T-helper 2 cell treated with Interferon-gamma antibody and Interleukin-4, amounts not matched to agents 5 μg/mL and 100 μg/mL, for 36 hours (primary cell): ENCODE data around the gene AP5Z1.

Experiments
- DNase-seq: peaks from one replicate; pipeline ENCODE4 v3.0.0; 2021; ENCODE audit warnings: low spot score
- H3K27ac Mint-ChIP-seq: one replicate; pipeline ENCODE4 v1.8.0; 2021; ENCODE audit warnings: mild to moderate bottlenecking, mixed read lengths
- H3K27me3 Mint-ChIP-seq: one replicate; pipeline ENCODE4 v1.8.0; 2021; ENCODE audit warnings: low read depth, mixed read lengths
- H3K36me3 Mint-ChIP-seq: one replicate; pipeline ENCODE4 v1.8.0; 2021; ENCODE audit warnings: low read depth, mixed read lengths
- H3K4me1 Mint-ChIP-seq: one replicate; pipeline ENCODE4 v1.8.0; 2021; ENCODE audit warnings: low read depth, mixed read lengths
- H3K4me3 Mint-ChIP-seq: one replicate; pipeline ENCODE4 v1.8.0; 2022; ENCODE audit warnings: mild to moderate bottlenecking, moderate library complexity, mixed read lengths
- H3K9me3 Mint-ChIP-seq: one replicate; pipeline ENCODE4 v1.8.0; 2021; ENCODE audit warnings: mixed read lengths

Gene AP5Z1

GRCh38 chr7:4740796-4741195 lies 34.6 kb upstream of the AP5Z1 start:
- Mint-ChIP-seq H3K27ac (no peak overlapping the region), H3K36me3 (peaks cover 28% of the 10 kb centered on the region)

GRCh38 chr7:4742051-4742573 lies 33.3 kb upstream of the AP5Z1 start:
- Mint-ChIP-seq H3K27me3 (no peaks in the 10 kb centered on the region), H3K36me3 (peaks cover 34% of the 10 kb centered on the region), H3K4me1 (peaks cover 49% of the 10 kb centered on the region), H3K4me3 (no peak overlapping the region), H3K27ac (no peak overlapping the region), H3K9me3 (no peaks in the 10 kb centered on the region)
- DNase-seq: peak; percentile 15

More at GRCh38 chr7:4740796-4741195, 34.6 kb upstream of the AP5Z1 start:
- peaks cover 43% of the 10 kb centered on the region for H3K4me1 Mint-ChIP-seq
- no peaks in the 10 kb centered on the region for H3K9me3 Mint-ChIP-seq
- H3K4me3 Mint-ChIP-seq: no peak overlapping the region
- no peaks in the 10 kb centered on the region for H3K27me3 Mint-ChIP-seq
- DNase-seq: no peak

- Mint-ChIP-seq H3K9me3 (no peaks in the 10 kb centered on the region), H3K4me3 (peak overlapping the region; percentile 32), H3K36me3 (peaks cover 36% of the 10 kb centered on the region), H3K27ac (peak overlapping the region; percentile 63), H3K27me3 (no peaks in the 10 kb centered on the region), H3K4me1 (peaks cover 47% of the 10 kb centered on the region)
- no peak for DNase-seq
Measured at GRCh38 chr7:4742852-4743251, 32.6 kb upstream of the AP5Z1 start.

GRCh38 chr7:4744391-4745264 lies 30.8 kb upstream of the AP5Z1 start:
- Mint-ChIP-seq H3K9me3 (no peaks in the 10 kb centered on the region), H3K4me1 (peaks cover 43% of the 10 kb centered on the region), H3K27me3 (no peaks in the 10 kb centered on the region), H3K36me3 (peaks cover 42% of the 10 kb centered on the region), H3K4me3 (peak overlapping the region; percentile 88), H3K27ac (peak overlapping the region; percentile 98)
- peak; percentile 77 for DNase-seq

- peaks cover 40% of the 10 kb centered on the region for H3K4me1 Mint-ChIP-seq
- H3K9me3 Mint-ChIP-seq: no peaks in the 10 kb centered on the region
- DNase-seq: no peak
- H3K27ac Mint-ChIP-seq: peak overlapping the region; percentile 98
- H3K27me3 Mint-ChIP-seq: no peaks in the 10 kb centered on the region
- peak overlapping the region; percentile 88 for H3K4me3 Mint-ChIP-seq
- peaks cover 42% of the 10 kb centered on the region for H3K36me3 Mint-ChIP-seq
Measured at GRCh38 chr7:4745265-4745919, 30.0 kb upstream of the AP5Z1 start.

GRCh38 chr7:4745971-4746919 lies 29.2 kb upstream of the AP5Z1 start:
- H3K9me3 Mint-ChIP-seq: no peaks in the 10 kb centered on the region

GRCh38 chr7:4747013-4747412 lies 28.4 kb upstream of the AP5Z1 start:
- Mint-ChIP-seq H3K9me3 (no peaks in the 10 kb centered on the region), H3K36me3 (peaks cover 35% of the 10 kb centered on the region), H3K27ac (peak overlapping the region; percentile 83), H3K4me1 (peaks cover 38% of the 10 kb centered on the region), H3K4me3 (peak overlapping the region; percentile 46), H3K27me3 (no peaks in the 10 kb centered on the region)
- no peak for DNase-seq

More at GRCh38 chr7:4745971-4746919, 29.2 kb upstream of the AP5Z1 start:
- H3K36me3 Mint-ChIP-seq: peaks cover 40% of the 10 kb centered on the region
- H3K4me1 Mint-ChIP-seq: peaks cover 40% of the 10 kb centered on the region
- H3K27me3 Mint-ChIP-seq: no peaks in the 10 kb centered on the region
- no peak for DNase-seq
- H3K4me3 Mint-ChIP-seq: peak overlapping the region; percentile 88
- peak overlapping the region; percentile 98 for H3K27ac Mint-ChIP-seq

GRCh38 chr7:4747746-4748145 lies 27.7 kb upstream of the AP5Z1 start:
- peaks cover 40% of the 10 kb centered on the region for H3K4me1 Mint-ChIP-seq
- peaks cover 28% of the 10 kb centered on the region for H3K36me3 Mint-ChIP-seq
- peak overlapping the region; percentile 43 for H3K4me3 Mint-ChIP-seq
- DNase-seq: no peak
- H3K27ac Mint-ChIP-seq: peak overlapping the region; percentile 87
- no peaks in the 10 kb centered on the region for H3K9me3 Mint-ChIP-seq
- H3K27me3 Mint-ChIP-seq: no peaks in the 10 kb centered on the region

GRCh38 chr7:4748231-4748681 lies 27.2 kb upstream of the AP5Z1 start:
- peak overlapping the region; percentile 87 for H3K27ac Mint-ChIP-seq

GRCh38 chr7:4749363-4749762 lies 26.1 kb upstream of the AP5Z1 start:
- peak overlapping the region; percentile 67 for H3K27ac Mint-ChIP-seq
- no peak overlapping the region for H3K4me3 Mint-ChIP-seq
- peaks cover 36% of the 10 kb centered on the region for H3K4me1 Mint-ChIP-seq
- H3K9me3 Mint-ChIP-seq: no peaks in the 10 kb centered on the region
- no peak for DNase-seq
- H3K36me3 Mint-ChIP-seq: peaks cover 17% of the 10 kb centered on the region
- no peaks in the 10 kb centered on the region for H3K27me3 Mint-ChIP-seq

More at GRCh38 chr7:4748231-4748681, 27.2 kb upstream of the AP5Z1 start:
- no peaks in the 10 kb centered on the region for H3K9me3 Mint-ChIP-seq
- DNase-seq: no peak
- peak overlapping the region; percentile 43 for H3K4me3 Mint-ChIP-seq
- H3K36me3 Mint-ChIP-seq: peaks cover 23% of the 10 kb centered on the region
- H3K4me1 Mint-ChIP-seq: peaks cover 44% of the 10 kb centered on the region
- no peaks in the 10 kb centered on the region for H3K27me3 Mint-ChIP-seq

- no peak overlapping the region for H3K4me3 Mint-ChIP-seq
- H3K36me3 Mint-ChIP-seq: peaks cover 18% of the 10 kb centered on the region
- peaks cover 32% of the 10 kb centered on the region for H3K4me1 Mint-ChIP-seq
- no peaks in the 10 kb centered on the region for H3K9me3 Mint-ChIP-seq
- no peaks in the 10 kb centered on the region for H3K27me3 Mint-ChIP-seq
- H3K27ac Mint-ChIP-seq: no peak overlapping the region
- DNase-seq: no peak
Measured at GRCh38 chr7:4749798-4750197, 25.6 kb upstream of the AP5Z1 start.

GRCh38 chr7:4751398-4751947 lies 23.9 kb upstream of the AP5Z1 start:
- H3K27me3 Mint-ChIP-seq: no peaks in the 10 kb centered on the region
- no peak overlapping the region for H3K4me3 Mint-ChIP-seq
- no peak for DNase-seq
- peaks cover 17% of the 10 kb centered on the region for H3K36me3 Mint-ChIP-seq
- no peak overlapping the region for H3K27ac Mint-ChIP-seq
- peaks cover 22% of the 10 kb centered on the region for H3K4me1 Mint-ChIP-seq
- no peaks in the 10 kb centered on the region for H3K9me3 Mint-ChIP-seq
